Omental fat pad (tissue), 4 donors: ENCODE results near the gene LCP1. TPM values are rescaled to one million over a fixed set of nuclear protein-coding genes. Genes with fewer than 3 reads are reported as not detected.

Experiments used
- ATAC-seq: fragments of 150-250 bp; one replicate; pipeline ENCODE4 v1.9.1; 2016; ENCODE audit warnings: mild to moderate bottlenecking, moderate library complexity; ENCODE audit not compliant: low FRiP score
- DNase-seq: peaks from one replicate; pipeline ENCODE4 v3.0.0-alpha.2; 2019; ENCODE audit warnings: low spot score
- CTCF ChIP-seq, 3 donors: fragments of 450-650 bp; IDR thresholded peaks; one replicate each; pipeline ENCODE4 v1.5.1; 2016 to 2017; ENCODE audit warnings: antibody characterized with exemption in 3 of 3, mild to moderate bottlenecking in 3 of 3, moderate library complexity in 2 of 3
- total RNA-seq, 4 donors: library from RNA; depleted of rRNA; stranded (reverse); fragments of >200 nt; gene quantifications; one replicate each; pipeline ENCODE4 v1.1.0, GENCODE V29; 2016

Gene LCP1
- total RNA-seq, 4 donors from 2014 or later, result 61.0 to 325 (median 142) TPM

- ATAC-seq, result no peak
- TF ChIP-seq CTCF (IDR thresholded peaks at IDR 0.05), result no peak
- DNase-seq, result no peak
These were observed 15.5 kb upstream of the LCP1 start for GRCh38 chr13:46197299-46198048.

GRCh38 chr13:46195016-46195415, 13.0 kb upstream of the LCP1 start:
- no peak for ATAC-seq
- TF ChIP-seq CTCF (IDR thresholded peaks at IDR 0.05), result no peak
- DNase-seq, result no peak

DNA sequence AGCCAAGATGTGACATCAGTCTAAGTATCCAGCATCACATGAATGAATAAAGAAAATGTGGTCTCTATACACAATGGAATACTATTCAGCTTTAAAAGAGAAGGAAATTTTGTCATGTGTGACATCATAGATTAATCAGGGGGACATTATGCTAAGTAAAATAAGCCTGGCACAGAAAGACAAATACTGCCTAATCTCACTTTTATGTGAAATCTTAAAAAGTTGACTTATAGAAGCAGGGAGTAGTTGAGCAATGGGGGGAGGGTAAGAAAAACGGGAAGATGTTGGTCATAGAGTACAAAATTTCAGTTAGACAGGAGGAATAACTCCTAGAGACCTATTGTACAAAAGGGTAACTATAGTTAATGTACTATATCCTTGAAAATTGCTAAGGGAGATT, 10.4 kb upstream of the LCP1 start:
- TF ChIP-seq CTCF (IDR thresholded peaks at IDR 0.05), result no peak
- no peak for ATAC-seq
- no peak for DNase-seq

DNA sequence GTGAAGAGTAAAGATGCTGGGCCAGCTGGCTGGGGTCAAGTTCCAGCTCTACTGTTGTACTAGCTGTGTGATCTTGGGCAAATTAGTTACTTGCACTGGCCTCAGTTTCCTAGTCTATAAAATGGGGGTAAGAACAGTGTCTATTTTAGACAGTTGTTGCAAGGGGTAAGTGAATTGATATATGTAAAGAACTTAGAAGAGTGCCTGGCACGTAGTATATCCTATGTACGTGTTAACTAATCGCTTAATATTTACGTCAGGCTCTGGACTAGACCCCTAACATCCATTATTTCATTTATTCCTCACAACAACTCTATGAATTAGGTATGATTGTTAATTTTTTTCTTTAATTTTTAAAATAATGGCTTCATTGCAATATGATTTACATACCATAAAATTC, 3.7 kb upstream of the LCP1 start:
- TF ChIP-seq CTCF (IDR thresholded peaks at IDR 0.05), result no peak
- ATAC-seq (no peak), DNase-seq (no peak)

DNA sequence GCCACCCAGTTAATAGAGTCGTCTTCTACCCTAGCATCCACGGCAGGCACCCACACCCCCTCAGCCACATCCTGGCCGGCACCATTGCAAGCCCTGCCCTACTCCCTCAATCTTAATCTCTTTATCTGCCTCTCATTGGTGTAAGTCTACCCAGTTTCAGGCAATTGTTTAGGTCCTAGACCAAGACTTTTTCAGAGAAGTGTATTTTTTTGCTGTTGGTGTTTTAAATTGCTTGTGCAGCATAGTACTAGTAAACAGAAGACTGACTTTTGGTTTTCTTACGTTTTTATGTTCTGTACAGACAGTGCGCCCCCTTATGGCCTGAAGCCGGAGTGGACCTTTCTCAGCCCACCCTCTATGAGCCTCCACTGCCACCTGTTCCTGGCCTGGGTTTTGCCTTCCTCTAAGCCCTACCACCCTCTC, 2.3 kb upstream of the LCP1 start:
- DNase-seq (no peak), ATAC-seq (no peak)
- TF ChIP-seq CTCF (IDR thresholded peaks at IDR 0.05), result no peak

DNA sequence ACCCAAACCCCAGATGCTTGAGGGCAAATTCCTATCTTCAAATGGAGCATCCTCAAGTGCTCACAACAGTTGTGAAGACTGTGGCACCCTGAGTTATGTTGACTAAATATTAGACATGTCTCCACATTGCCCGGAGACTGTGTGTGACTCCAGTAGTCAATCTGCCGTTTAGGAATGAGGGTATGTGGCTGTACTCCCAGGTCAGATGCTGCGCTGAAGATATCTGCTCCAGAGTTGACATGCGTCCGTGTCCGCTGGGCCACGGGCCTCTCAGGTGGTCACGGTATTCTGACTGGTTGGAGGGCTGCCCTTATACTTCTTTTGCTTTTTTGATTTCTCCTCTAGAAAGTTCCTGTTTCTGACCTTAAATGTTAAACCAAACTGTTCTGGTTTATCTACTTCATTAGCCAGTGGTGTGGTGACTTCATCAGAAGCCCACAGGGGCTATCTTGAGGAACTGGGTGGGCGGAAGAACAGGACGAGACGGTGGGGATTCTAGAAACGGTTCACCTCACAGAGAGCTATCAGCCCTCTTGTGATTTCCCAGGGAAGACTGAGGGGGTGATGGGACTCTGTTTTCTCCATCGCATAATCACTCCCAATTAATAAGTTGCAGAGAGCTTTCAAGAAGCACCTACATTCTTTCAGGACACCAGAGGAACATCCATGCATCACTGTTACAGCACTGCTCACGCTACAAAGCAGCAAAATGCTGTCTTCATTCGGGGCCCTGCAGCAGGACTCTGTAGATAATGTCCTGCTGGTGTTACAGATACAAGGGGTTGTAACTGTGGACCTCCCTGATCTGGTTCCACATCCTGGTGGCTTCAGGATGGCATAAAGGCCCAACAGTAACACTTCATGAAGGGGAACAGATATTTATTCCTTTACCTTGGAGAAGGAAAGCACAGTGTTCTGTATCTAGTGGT, 1.3 kb upstream of the LCP1 start:
- TF ChIP-seq CTCF (IDR thresholded peaks at IDR 0.05), result no peak
- DNase-seq (no peak), ATAC-seq (no peak)
